Panc1 (cell line): ENCODE data around the gene CENPP. TPM values are rescaled to one million over a fixed set of nuclear protein-coding genes. Genes with fewer than 3 reads are reported as not detected.

Experiments
- ATAC-seq: fragments of 200-7000 bp; cut with Tn5 transposase; 2 replicates; pipeline ENCODE4 v1.9.1; 2020; ENCODE audit warnings: mild to moderate bottlenecking, moderate library complexity
- BruUV-seq: library from RNA; stranded (reverse); fragments of 400-500 nt; replicated peaks from 2 replicates; lab custom pipeline; 2021; lab: Mats Ljungman, UMichigan
- CTCF ChIA-PET: fragments of 300-600 bp; sonication (Branson Sonifier 250); formaldehyde crosslinking; loops from one replicate; lab custom pipeline; 2022; ENCODE audit warnings: antibody characterized with exemption; lab: Charles Lee
- POLR2A ChIA-PET: fragments of 300-600 bp; sonication (Branson Sonifier 250); formaldehyde crosslinking; loops from one replicate; lab custom pipeline; 2022; ENCODE audit warnings: antibody characterized with exemption; lab: Charles Lee
- DNase-seq: peaks from one replicate; pipeline ENCODE4 v3.0.0-alpha.2; 2010; ENCODE audit warnings: low read depth, low spot score
- H3K27ac ChIP-seq: 2 replicates; pipeline ENCODE4 v1.5.1; 2011; ENCODE audit warnings: mild to moderate bottlenecking, low read length, inconsistent platforms
- H3K27me3 ChIP-seq: fragments of 200-500 bp; sonication (Bioruptor generic); 2 replicates; pipeline ENCODE4 v1.6.0; 2014; ENCODE audit warnings: low read length, inconsistent platforms; ENCODE audit not compliant: control insufficient read depth, insufficient read depth
- H3K36me3 ChIP-seq: fragments of 200-500 bp; sonication (Bioruptor generic); 2 replicates; pipeline ENCODE4 v1.5.1; 2014; ENCODE audit warnings: inconsistent platforms, mild to moderate bottlenecking, low read length, moderate library complexity; ENCODE audit not compliant: control insufficient read depth, insufficient read depth
- H3K4me1 ChIP-seq: 2 replicates; pipeline ENCODE4 v1.5.1; 2011; ENCODE audit warnings: inconsistent platforms, mild to moderate bottlenecking, low read length, moderate library complexity; ENCODE audit not compliant: control insufficient read depth, insufficient read depth
- H3K4me3 ChIP-seq, 2 experiments: 2 replicates each; pipeline ENCODE4 v1.5.1; 2011 to 2012; ENCODE audit warnings: low read depth in 2 of 2, low read length in 2 of 2, mild to moderate bottlenecking in 2 of 2, inconsistent platforms in 1 of 2, moderate library complexity in 1 of 2
- H3K9me3 ChIP-seq: fragments of 200-500 bp; sonication (Bioruptor generic); 2 replicates; pipeline ENCODE4 v1.5.1; 2014; ENCODE audit warnings: low read depth, mild to moderate bottlenecking, inconsistent platforms, low read length, moderate library complexity; ENCODE audit not compliant: control insufficient read depth, insufficient read depth
- CTCF ChIP-seq: fragments of 450-650 bp; IDR thresholded peaks from 2 replicates; pipeline ENCODE4 v1.5.1; 2017; ENCODE audit warnings: mild to moderate bottlenecking
- POLR2AphosphoS5 ChIP-seq: IDR thresholded peaks from 2 replicates; pipeline ENCODE4 v1.6.1; 2012; ENCODE audit warnings: mild to moderate bottlenecking, low read depth, low read length, moderate library complexity
- REST ChIP-seq, 2 experiments: IDR thresholded peaks; 2 replicates each; pipeline ENCODE4 v1.6.1; 2011 to 2012; ENCODE audit warnings: low read depth in 2 of 2, control low read depth in 1 of 2, low read length in 1 of 2, mild to moderate bottlenecking in 1 of 2, moderate library complexity in 1 of 2; ENCODE audit not compliant: insufficient read depth in 1 of 2
- SIN3A ChIP-seq: IDR thresholded peaks from 2 replicates; pipeline ENCODE4 v1.6.1; 2012; ENCODE audit warnings: low read depth, mild to moderate bottlenecking, low read length, moderate library complexity, borderline replicate concordance; ENCODE audit not compliant: insufficient read depth
- TCF7L2 ChIP-seq: IDR thresholded peaks from 2 replicates; pipeline ENCODE4 v1.6.1; 2011; ENCODE audit warnings: mild to moderate bottlenecking, low read depth, low read length, inconsistent platforms
- in situ Hi-C: cut with HindIII; loops from 2 replicates; pipeline ENCODE4 v1.10.0; 2016; ENCODE audit warnings: low sequenced_read_pairs, low pct_unique_long_range_greater_than_20kb
- intact Hi-C: fragments of 100-400 bp; cut with micrococcal nuclease; formaldehyde crosslinking; loops from one replicate; pipeline ENCODE4 v1.10.0; 2022; ENCODE audit not compliant: unreplicated experiment
- total RNA-seq: library from RNA; stranded (reverse); gene quantifications from one replicate; pipeline ENCODE4 v1.2.1, GENCODE V29; 2021; ENCODE audit not compliant: unreplicated experiment

The CENPP gene
- total RNA-seq, 1 experiment from 2014 or later: 6.7 TPM

DNA sequence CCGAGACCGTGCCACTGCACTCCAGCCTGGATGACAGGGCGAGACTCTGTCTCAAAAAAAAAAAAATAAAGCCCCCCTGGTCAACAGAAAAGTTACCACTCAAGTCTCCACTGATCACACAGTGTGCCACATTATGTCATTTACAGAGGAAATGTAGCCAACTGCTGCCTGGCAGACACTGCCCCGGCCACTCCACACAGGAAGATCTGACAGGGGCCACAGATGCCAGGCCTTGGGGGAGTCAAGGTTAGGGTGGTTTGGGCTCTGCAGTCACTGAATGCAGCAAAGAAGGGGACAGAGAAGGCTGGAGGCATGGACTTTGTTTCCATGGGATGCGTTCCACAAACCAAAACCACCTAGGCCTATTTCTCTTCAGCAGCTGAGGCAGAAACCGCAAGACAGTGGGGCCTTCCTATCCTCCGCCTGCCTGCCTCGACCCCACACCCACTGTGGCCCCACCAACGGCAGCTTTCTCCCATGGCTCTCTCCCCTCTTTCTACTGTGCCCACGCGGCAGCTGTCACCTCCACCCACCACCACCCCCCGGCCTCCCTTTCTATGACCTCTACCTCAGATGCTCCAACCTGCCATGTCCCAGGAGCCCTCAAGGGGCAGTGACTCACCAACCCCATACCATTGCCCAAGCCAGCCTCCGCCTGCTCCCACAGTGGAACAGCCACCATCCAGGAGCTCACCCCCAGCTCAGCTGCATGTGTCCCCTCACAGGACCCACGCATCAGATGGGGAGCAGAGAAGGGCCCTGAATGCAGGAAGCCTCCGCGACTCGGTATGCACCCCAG lies 331.7 kb downstream of the CENPP start:
- Histone ChIP-seq H3K9me3 (no peaks in the 10 kb centered on the region), H3K27me3 (no peaks in the 10 kb centered on the region), H3K4me3 (no peak overlapping the region), H3K36me3 (no peaks in the 10 kb centered on the region), H3K4me1 (no peaks in the 10 kb centered on the region), H3K27ac (no peak overlapping the region)
- in situ Hi-C loops: no loop called here
- ChIA-PET CTCF (no interaction called here), POLR2A (no interaction called here)
- intact Hi-C loops: no loop called here
- no peak for DNase-seq
- BruUV-seq: no TSS peak
- ATAC-seq: no peak
- no peak for TF ChIP-seq POLR2AphosphoS5
- TF ChIP-seq SIN3A: no peak
- TF ChIP-seq CTCF: no peak
- no peak for TF ChIP-seq TCF7L2
- no peak for TF ChIP-seq REST (IDR thresholded peaks at IDR 0.05; ENCODE audit: insufficient read depth in 1 of 2, low read depth in 2 of 2, low read length in 1 of 2)

- no peaks in the 10 kb centered on the region for H3K9me3 ChIP-seq
- intact Hi-C loops (no loop called here), in situ Hi-C loops (no loop called here)
- no TSS peak for BruUV-seq
- no peaks in the 10 kb centered on the region for H3K27me3 ChIP-seq
- H3K4me1 ChIP-seq: no peaks in the 10 kb centered on the region
- CTCF ChIA-PET: no interaction called here
- H3K27ac ChIP-seq: no peak overlapping the region
- ATAC-seq: no peak
- DNase-seq: no peak
- POLR2A ChIA-PET: no interaction called here
- TF ChIP-seq POLR2AphosphoS5 (no peak), REST (IDR thresholded peaks at IDR 0.05; ENCODE audit: insufficient read depth in 1 of 2, low read depth in 2 of 2, low read length in 1 of 2) (no peak), CTCF (no peak), SIN3A (no peak), TCF7L2 (no peak)
- no peak overlapping the region for H3K4me3 ChIP-seq
- H3K36me3 ChIP-seq: no peaks in the 10 kb centered on the region
Measured at GRCh38 chr9:92658176-92658575, 332.4 kb downstream of the CENPP start.
